DMS 273 (cell line): Measurements from ENCODE around the gene BCL3.

Experiments
- DNase-seq: peaks from one replicate; lab custom pipeline; 2025; ENCODE audit not compliant: unreplicated experiment; lab: John Stamatoyannopoulos, UW

BCL3 gene

DNA sequence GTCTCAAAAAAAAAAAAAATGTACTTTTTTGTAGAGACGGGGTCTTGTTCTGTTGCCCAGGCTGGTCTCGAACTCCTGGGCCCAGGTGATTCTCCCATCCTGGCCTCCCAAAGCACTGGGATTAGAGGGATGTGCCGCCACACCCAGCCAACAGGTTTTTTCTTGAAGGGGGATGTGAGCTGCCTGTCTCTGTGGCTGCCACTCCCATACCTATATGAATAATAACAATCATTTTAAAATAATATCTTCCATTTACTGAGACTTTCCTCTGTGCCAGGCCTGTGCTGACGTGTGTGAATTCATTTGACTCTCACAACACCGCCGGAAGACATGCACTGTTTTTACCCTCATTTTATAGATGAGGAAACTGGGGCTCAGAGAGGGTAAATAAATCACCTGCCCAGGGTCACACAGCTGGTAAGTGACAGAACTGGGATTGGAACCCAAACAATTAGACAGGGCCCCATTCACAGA, 7.2 kb upstream of the BCL3 start:
- no peak for DNase-seq

DNA sequence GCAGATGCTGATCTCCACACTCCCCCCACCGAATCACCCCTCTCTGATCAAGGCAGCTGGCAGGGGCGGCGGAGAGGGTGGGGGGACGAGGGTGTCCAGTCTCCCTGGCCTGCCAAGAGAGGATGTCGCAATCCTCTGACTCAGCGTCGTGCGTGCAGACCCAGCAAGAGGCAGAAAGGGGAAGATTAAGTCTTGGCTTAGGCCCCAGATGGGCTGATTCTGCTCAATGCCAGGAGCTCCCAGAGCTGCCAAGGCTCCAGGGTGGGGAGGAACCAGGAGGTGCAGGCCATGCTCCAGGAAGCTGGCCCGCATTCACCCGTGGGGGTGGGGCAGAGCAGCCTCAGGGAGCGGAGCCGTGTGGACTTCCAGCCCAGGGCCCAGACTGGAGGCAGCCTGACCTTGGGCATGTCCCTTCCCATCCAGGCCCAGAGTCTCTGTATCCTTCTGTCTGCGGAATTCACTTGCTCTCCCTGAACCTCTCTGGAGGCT, 6.6 kb upstream of the BCL3 start:
- DNase-seq, result peak; percentile 98

DNA sequence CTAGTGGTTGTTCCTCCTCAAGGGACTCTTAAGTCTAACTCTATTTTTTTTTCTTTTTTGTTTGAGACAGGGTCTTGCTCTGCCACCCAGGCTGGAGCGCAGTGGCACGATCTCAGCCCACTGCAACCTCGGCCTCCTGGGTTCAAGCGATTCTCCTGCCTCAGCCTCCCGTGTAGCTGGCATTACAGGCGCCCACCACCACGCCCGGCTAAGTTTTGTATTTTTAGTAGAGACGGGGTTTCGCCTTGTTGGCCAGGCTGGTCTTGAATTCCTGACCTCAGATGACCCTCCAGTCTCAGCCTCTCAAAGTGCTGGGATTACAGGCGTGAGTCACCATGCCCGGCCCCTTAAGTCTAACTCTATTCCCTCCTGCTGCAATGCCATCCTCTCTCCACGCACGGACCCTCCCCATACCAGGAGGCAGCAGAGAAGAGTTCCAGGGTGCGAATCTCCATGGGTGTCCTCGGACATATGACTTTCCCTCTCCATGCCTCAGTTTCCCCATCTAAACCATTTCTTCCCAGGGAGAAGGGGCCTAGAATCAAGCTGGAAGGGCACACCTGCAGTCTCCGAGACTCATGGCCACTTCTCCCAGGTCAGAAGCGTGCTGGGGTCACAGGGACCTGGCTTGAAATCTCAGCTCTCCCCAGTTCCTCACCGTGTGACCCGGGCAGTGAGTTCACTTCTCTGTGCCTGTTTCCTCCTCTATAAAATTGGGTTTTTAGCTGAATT, 6.0 kb upstream of the BCL3 start:
- DNase-seq, result no peak

DNA sequence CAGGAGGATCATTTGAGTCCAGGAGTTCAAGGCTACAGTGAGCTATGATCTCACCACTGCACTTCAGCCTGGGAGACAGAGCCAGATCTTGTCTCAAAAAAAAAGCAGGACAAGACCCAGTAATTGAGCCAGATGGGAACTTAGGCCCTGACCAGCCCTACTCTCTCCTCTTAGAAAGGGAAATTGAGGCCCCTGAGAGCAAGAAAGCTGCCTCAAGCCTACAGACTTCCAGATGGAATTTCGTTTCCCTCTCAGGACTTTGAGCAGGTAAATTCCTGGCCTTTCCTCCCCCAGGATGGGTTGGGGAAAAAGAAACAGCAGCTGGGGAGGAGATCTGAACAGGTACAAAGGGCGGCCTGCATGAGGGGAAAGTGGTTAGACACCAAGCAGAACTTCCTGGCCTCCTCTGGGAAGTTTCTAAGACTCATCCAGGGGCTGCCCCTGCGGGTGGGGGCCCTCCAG, 3.6 kb upstream of the BCL3 start:
- no peak for DNase-seq

DNA sequence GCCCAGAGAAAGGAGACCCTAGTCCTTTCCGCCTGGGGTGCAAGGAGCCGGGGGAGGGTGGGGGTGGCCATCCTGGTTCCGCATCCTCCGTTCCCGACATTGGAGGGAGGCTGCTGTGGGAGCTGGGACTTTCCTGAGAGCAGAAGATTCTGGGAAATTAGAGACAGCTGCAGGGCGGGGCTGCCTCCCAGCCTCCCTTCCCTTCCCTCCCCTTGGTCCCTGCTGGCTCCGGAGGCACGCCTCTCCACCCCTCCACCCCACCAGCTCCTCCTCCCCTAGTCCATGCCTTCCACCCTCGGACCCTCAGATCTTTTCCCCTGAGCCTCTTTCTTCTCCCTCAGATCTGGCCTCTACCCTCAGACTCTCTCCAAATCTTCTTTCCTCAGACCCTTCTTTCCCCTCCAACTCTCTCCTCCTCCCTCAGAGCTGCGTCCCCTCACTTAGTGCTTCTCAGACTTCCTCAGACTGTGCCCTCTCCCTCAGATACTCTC, 3.1 kb upstream of the BCL3 start:
- DNase-seq, result peak; percentile 78

DNA sequence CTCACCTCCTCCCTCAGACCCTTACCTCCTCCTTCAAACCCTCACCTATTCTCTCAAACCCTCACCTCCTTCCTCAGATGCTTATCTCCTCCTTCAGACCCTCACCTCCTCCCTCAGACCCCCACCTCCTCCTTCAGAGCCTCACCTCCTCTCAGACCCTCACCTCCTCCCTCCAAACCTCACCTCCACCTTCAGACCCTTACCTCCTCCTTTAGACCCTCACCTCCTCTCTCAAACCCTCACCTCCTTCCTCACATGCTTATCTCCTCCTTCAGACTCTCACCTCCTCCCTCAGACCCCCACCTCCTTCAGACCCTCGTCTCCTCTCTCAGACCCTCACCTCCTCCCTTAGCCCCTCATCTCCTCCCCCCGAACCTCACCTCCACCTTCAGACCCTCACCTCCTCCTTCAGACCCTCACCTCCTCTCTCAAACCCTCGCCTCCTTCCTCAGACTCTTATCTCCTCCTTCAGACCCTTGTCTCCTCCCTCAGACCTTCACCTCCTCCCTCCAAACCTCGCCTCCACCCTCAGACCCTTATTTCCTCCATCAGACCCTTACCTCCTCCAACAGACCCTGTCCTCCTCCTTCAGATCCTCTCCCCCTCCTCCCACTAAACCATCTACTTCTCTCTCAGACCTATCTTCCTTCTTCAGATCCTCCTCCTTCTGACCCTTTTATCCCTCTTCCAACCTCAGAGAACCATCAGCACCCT, 2.5 kb upstream of the BCL3 start:
- DNase-seq, result no peak

DNA sequence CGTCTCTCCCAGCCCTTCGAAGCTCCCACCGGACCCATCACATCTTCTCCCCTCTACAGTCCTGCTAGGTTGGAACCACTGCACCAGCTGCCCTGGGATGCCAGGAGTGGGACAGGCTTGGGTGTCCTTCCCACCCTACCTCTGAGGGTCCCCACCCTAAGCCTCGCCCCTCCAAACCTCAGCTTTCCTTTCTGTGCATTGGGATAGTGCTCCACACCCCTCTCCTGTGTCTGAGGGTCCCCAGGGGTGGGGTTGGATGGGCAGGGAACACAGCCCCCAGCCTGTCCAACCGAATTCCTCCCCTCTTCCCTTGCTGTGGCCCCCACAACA, 1.9 kb upstream of the BCL3 start:
- no peak for DNase-seq

DNA sequence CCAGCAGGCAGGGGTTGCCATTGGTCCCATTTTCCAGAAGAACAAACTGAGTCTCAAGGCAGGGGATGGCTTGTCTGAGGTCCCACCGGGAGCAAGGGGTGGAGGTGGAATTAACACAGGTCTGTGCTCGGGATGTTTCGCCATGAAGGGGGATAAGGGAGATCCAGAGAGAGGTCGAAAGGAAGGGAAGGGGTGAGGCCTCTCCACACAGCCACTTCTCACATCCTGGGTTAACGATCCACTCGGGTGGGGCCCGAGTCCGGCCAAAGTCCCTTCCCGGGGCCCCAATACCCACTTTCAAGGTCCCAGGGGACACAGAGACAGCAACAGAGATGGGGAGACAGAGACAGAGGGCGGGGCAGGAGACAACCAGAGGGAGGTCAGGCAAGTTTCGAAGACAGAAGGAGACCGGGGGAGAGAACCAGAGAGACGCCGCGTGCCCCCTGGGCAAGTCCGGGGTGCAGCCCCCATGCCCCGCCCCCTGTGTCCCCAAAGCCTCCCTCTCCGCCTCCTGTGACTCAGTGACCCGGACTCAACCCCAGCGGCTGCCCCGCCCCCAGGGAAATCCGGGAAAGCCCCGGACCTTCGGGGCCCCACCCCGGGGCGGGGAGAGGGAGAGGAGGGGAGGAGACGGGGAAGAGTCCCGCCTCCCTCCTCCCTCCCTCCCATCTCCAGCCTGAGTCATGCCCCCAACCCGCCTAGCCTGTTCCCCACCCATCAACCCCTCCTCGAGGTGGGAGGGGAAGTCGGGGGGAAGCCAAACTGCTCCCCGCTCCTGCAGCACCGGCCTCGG, 1.4 kb upstream of the BCL3 start:
- peak; percentile 89 for DNase-seq

DNA sequence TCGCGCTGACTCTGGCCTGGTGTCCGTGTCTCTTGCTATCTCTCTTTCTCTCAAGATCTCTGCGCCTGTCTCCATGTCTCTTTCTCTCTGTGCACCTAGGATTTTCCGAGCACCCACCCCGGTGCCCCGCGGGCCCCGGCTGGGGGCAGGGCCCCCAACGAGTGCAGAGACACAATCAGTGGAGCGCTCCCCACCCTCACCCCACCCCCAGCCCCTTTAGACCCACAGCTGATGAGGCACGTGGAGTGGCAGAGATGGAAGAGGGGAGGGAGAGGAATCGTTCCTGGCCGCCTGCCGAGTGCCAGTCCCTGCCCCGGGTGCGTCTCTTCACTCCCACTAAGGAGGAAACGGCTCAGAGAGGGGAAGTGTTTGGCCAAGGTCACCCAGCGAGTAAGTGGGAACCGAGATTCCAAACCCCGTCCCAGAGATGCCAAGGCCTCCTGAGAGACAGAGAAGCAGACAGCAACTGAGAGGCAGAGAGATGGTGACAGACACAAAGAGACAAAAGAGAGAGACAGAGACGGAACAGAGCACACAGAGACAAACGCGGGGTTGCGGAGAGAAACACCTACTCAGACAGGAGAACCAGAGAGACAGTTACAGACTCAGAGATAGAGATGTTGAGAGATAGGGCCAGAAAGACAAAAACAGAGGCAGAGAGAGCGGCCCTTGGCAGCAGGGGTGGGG, 626 bp upstream of the BCL3 start:
- DNase-seq, result peak; percentile 74

DNA sequence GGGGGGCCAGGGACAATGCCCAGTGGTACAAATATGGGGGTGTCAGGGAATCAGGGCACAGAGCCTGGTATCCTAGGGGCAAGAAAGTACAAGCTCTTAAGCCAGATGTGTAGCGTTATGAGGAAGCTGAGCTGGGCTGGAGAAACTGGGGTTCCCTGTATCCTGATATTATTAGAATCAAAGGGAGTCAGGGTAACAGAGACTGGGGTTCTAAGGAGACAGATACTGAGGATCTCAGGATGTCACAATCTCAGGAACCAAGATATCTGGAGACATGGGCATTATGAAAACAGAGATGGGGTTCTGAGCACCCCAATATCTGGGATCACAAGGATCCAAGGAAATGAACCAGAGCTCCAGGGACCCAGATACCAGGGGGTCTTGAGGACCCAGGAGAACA, 784 bp downstream of the BCL3 start:
- DNase-seq, result no peak

DNA sequence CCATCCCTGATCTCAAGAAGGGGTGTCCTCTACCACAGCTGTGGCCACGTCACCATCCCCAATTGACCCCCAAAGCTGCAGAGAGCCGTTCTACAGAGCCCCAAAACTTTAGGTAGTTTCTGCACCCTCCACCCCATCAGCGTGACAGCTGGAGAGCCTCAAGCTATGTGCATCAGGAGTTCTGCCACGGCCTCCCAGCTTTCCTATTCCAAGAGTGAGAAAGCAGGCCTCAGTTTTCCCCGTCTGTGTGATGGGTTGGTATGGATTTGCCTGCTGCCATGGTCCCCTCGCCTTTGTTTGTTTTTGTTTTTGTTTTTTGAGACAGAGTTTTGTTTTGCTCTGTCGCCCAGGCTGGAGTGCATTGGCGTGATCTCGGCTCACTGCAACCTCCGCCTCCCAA, 1.5 kb downstream of the BCL3 start:
- no peak for DNase-seq

DNA sequence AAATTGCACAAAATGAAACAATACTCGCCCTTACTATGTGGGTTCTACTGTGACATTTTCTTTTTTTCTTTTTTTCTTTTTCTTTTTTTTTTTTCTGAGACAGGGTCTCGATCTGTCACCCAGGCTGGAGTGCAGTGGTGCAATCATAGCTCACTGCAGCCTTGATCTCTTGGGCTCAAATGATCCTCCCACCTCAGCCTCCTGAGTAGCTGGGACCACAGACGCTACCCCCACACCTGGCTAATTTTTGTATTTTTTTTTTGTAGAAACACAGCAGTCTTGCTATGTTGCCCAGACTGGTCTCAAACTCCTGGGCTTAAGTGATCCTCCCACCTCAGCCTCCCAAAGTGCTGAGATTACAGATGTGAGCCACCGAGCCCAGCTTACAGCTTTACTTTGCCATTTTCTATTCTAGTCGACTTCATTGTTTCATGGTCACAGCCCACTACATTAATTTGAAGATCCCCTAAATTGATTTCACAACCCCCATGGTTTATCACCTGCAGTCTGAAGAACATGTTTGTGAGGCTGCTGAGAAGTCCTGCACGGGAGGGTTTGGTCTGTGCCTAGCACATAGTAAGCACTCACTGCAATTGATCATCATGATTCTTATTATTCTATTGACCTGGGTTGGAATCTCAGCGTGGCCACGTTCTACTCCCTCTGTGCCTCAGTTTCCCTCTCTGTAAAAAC, 3.8 kb downstream of the BCL3 start:
- no peak for DNase-seq

DNA sequence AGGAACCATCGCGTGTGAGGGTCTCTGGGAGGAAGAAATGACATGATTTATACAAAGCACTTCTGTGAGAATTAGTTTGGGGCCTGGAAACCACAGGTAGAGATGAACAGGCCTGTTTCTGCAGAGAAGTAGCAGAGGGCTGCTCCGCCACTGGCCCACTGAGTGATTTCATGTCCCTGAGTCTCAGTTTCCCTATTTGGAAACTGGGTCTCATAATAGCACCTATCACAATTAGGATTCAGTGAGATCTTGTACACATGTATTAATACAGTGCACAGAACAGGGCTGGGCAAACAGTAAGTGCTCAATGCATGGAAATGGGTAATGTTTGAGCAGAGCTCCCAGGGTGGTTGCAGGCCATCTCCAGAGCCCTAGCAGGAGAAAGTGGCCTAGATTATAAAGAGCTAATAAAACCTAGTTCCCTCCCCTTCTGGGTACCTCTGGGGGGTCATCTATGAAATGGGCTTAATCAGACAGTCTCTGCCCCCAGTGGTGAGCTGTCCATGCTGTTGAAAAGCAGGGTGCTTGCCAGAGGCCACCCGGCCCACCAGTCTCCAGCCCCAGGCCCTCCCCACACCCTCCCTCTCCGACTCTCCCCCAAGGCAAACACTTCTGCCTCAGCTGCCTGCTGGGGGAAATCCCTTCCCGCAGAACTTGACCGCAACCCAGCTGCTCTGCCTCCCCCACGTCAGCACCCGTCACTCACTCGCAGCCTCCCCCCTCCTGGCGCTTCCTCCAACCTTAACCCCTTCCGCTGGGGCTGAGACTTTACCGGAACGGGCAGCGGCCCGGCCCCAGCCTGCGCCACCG, 4.5 kb downstream of the BCL3 start:
- DNase-seq, result peak; percentile 90

DNA sequence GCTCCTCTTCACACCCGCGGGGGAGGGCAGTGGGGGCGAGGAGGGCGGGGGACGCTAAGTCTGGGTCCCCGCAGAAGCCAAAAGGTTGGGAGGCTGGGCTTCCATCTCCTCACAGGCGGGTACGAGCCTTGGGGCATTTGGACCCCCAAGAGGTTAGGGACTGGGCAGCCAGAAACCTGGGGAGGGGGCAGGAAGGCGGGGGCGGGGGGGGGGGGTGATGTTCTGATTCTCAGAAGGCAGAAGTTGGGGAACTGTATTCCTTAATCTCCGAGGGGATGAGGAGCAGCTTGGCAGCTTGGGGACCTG, 5.1 kb downstream of the BCL3 start:
- DNase-seq, result no peak

DNA sequence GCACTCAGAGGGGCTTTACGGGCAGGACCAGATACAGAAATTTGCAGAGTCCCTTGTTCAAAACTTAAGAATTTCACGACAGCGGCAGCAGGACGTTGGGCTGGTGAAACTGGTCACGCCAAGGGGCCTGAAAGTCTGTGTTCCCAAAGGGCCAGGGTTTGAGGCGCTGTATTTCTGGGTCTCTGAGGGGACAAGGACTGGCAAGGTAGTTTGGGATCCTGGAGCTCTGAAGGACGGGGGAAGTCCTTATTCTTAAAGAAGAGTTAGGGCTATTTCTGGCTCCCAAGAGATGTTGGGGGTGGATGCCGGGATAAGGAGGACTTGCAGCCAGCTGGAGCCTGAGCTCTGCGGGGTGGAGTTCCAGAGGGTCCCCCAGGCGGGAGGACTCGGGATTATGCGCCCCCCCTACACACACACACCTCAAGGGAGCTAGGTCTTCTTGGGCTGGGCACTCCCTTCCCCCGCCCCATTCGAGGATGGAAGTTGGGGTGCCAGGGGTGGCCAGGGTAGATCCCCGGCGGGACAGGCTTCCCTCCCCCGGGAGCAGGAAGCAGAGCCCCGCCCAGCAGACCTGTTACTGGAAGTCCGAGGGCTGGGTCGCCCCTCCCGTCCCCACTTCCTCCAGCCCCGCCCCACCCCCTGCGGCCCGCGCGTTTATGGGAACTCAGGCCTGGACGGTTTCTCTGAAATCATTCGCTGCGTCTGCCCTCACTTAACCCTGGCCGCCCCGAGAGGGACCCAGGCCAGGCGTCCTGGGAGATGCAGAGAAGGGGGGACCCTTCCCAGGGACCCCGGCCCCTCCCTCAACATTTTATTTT, 5.6 kb downstream of the BCL3 start:
- peak; percentile 88 for DNase-seq

DNA sequence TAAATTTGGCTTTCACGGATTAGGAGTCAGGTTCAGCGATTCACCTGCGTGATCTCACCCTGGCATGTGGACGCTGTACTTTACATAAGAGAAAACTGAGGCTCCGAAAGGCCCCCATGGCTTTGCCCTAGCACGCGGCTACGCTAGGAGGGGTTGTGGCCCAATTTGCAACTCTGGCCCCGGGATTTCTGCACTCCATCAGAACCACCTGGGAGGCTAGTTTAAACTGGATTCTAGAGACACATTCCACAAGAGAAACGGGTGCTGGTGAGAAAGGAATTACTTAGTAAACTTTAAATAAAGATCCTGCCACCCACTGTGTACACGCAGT, 6.2 kb downstream of the BCL3 start:
- DNase-seq, result peak; percentile 57

DNA sequence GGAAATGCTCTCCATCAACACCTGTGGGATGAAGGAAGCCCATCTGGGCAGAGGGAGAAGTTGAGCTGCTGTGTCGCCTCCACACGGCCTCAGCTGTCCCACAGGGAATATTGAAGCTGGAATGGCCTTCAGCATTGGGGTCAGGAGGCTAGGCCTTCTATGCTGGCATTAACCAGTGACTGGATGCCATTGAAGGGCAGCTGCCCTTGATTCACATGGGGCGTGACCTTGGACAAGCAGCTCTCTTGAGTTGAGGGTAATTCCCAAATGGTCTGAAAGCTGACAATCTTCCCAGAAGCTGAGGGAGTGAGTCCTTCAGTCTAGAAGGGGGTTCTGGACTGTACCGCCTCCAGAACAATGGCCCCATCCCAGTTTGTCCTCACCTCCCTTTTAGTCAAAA, 6.7 kb downstream of the BCL3 start:
- DNase-seq, result no peak

DNA sequence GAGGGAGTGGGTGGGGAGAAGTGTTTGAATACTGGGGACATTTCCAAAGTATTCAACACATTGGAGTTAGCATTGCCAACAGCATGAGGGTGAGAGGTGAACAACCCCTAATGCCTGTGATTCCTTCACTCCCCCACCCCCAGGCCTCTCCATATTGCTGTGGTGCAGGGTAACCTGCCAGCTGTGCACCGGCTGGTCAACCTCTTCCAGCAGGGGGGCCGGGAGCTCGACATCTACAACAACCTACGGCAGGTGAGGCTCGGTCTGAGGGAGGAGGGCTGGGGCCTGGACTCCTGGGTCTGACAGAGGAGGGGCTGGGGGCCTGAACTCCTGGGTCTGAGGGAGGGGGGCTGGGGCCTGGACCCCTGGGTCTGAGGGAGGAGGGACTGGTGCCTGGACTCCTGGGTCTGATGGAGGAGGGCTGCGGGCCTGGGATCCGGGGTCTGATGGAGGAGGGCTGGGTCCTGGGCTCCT, 7.6 kb downstream of the BCL3 start:
- DNase-seq, result no peak
